Transverse colon (tissue), 4 donors: ENCODE data around the gene MRTO4. TPM values are rescaled to one million over a fixed set of nuclear protein-coding genes. Genes with fewer than 3 reads are reported as not detected.

Experiments used
- DNase-seq: peaks from one replicate; pipeline ENCODE4 v3.0.0-alpha.2; 2019
- H3K27ac ChIP-seq, 4 donors: fragments of 200-600 bp; sonication (generic); 2 replicates each; pipeline ENCODE4 v1.5.1; 2016 to 2018; ENCODE audit warnings: inconsistent platforms in 4 of 4
- H3K27me3 ChIP-seq: fragments of 200-600 bp; sonication (generic); 2 replicates; pipeline ENCODE4 v1.5.1; 2017; ENCODE audit warnings: inconsistent platforms
- H3K36me3 ChIP-seq, 4 donors: fragments of 200-600 bp; sonication (generic); 2 replicates each; pipeline ENCODE4 v1.5.1; 2017 to 2019; ENCODE audit warnings: inconsistent platforms in 4 of 4
- H3K4me1 ChIP-seq, 4 donors: fragments of 200-600 bp; sonication (generic); 2 replicates each; pipeline ENCODE4 v1.5.1; 2017 to 2020; ENCODE audit warnings: inconsistent platforms in 4 of 4
- H3K4me3 ChIP-seq, 4 donors: fragments of 200-600 bp; sonication (generic); 1 replicate in 1 of 4; 2 replicates in 3 of 4; pipeline versions ENCODE4 v1.5.1 to v1.6.1; 2017 to 2019; ENCODE audit warnings: inconsistent platforms in 4 of 4
- H3K9me3 ChIP-seq, 2 donors: fragments of 200-600 bp; sonication (generic); 2 replicates each; pipeline ENCODE4 v1.5.1; 2017 to 2019; ENCODE audit warnings: inconsistent platforms in 2 of 2
- EP300 ChIP-seq: sonication (generic); formaldehyde crosslinking; IDR thresholded peaks from one replicate; pipeline ENCODE4 v1.6.1; 2017; ENCODE audit warnings: antibody characterized with exemption, low read depth
- POLR2A ChIP-seq: fragments of 450-650 bp; IDR thresholded peaks from one replicate; pipeline ENCODE4 v1.6.1; 2016; ENCODE audit warnings: antibody characterized with exemption, mild to moderate bottlenecking, moderate library complexity
- POLR2AphosphoS5 ChIP-seq, 3 donors: sonication (generic); formaldehyde crosslinking; IDR thresholded peaks; one replicate each; pipeline ENCODE4 v1.6.1; 2016; ENCODE audit warnings: antibody characterized with exemption in 3 of 3
- WGBS, 2 donors: methylation state at CpG; one replicate each; pipeline ENCODE4 v1.1.5; 2018; ENCODE audit warnings: low coverage in 1 of 2; 5-methylcytosine and 5-hydroxymethylcytosine counted together
- in situ Hi-C, 4 donors: fragments of 200-750 bp; cut with MboI; loops; one replicate each; pipeline versions ENCODE4 v1.15.0 to v1.15.1; 2017; ENCODE audit warnings: low sequenced_read_pairs in 3 of 4, low pct_ligation_motif_present in 1 of 4, low pct_unique_long_range_greater_than_20kb in 1 of 4
- intact Hi-C: fragments of 100-400 bp; cut with DNase I; formaldehyde crosslinking; loops from one replicate; pipeline ENCODE4 v1.15.1; 2023; ENCODE audit warnings: low total_unique reads
- total RNA-seq, 4 donors: library from RNA; depleted of rRNA; stranded (reverse); fragments of >200 nt; gene quantifications; one replicate each; pipeline ENCODE4 v1.1.0, GENCODE V29; 2016
- TF ChIP-seq, protein P1 (sequence below), 5 experiments: fragments of 200-600 bp in 3 of 5; fragments of 450-650 bp in 2 of 5; sonication (generic) in 3 of 5; IDR thresholded peaks; 1 replicate in 2 of 5; 2 replicates in 3 of 5; pipeline ENCODE4 v1.5.1; 2016 to 2017; ENCODE audit warnings: antibody characterized with exemption in 5 of 5, inconsistent platforms in 3 of 5, mild to moderate bottlenecking in 2 of 5, moderate library complexity in 1 of 5

MRTO4 gene
- total RNA-seq, 4 donors from 2014 or later = 4.9 to 10.8 (median 8.7) TPM

DNA sequence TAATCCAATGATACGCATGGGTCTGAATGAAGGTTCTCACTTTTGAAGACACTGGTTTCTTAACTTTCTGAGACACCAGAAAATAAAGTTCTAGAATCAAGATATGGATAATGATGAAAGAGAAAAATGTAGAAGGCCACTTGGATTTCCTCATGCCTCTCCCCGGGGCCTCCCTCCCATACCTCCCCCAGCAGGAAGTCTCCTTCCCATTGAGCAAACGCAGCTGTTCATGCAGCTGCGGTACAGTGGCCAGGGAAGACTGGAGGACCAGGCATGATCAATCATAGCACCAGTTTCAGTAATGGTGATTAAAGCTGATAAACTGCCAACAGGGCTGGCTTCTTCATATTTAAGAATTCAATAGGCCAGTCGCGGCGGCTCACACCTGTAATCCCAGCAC is 30.6 kb upstream of the MRTO4 start:
- H3K9me3 ChIP-seq = no peaks in the 10 kb centered on the region
- H3K36me3 ChIP-seq = peaks cover 0 to 61% (median 14%) of the 10 kb centered on the region in 4 donors
- TF ChIP-seq EP300 = no peak
- no peak for TF ChIP-seq POLR2AphosphoS5 (IDR thresholded peaks at IDR 0.05)
- TF ChIP-seq POLR2A = no peak
- TF ChIP-seq, protein P1, sequence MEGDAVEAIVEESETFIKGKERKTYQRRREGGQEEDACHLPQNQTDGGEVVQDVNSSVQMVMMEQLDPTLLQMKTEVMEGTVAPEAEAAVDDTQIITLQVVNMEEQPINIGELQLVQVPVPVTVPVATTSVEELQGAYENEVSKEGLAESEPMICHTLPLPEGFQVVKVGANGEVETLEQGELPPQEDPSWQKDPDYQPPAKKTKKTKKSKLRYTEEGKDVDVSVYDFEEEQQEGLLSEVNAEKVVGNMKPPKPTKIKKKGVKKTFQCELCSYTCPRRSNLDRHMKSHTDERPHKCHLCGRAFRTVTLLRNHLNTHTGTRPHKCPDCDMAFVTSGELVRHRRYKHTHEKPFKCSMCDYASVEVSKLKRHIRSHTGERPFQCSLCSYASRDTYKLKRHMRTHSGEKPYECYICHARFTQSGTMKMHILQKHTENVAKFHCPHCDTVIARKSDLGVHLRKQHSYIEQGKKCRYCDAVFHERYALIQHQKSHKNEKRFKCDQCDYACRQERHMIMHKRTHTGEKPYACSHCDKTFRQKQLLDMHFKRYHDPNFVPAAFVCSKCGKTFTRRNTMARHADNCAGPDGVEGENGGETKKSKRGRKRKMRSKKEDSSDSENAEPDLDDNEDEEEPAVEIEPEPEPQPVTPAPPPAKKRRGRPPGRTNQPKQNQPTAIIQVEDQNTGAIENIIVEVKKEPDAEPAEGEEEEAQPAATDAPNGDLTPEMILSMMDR (IDR thresholded peaks at IDR 0.05) = no peak
- H3K27ac ChIP-seq = no peak overlapping the region
- in situ Hi-C loops = no loop called here
- intact Hi-C loops = no loop called here
- no peaks in the 10 kb centered on the region for H3K27me3 ChIP-seq
- 63 to 69% methylated on average over 4 to 7 of the region's 7 CpGs for WGBS, 2 donors
- DNase-seq = no peak
- H3K4me3 ChIP-seq = no peak overlapping the region
- no peaks in the 10 kb centered on the region for H3K4me1 ChIP-seq

DNA sequence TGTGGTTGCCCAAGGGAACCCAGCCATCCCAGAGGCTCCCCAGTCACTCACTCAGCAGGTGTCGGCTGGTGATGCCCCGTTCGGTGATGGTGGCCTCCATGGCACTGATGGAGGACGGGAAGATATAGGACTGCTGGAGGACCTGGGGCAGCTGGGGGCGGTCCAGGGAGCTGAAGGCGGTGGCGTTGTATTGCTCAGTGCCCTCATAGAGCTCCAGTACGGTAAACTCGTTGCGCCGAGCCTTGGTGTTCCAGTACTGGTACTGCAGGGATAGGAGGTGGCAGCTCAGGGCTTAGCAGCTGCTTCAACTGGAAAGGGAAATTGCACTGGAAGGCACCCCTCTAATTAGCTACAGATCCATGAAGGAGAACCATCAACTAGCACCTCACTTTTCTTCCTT is 29.0 kb upstream of the MRTO4 start:
- DNase-seq = no peak
- WGBS, 2 donors = 98% methylated on average over 11 of the region's 11 CpGs; no CpG with 5 or more reads in 1 of the 2 donors
- intact Hi-C loops = no loop called here
- no peak overlapping the region for H3K4me3 ChIP-seq
- TF ChIP-seq, protein P1 (IDR thresholded peaks at IDR 0.05) = no peak
- TF ChIP-seq POLR2AphosphoS5 (IDR thresholded peaks at IDR 0.05) (no peak), EP300 (no peak), POLR2A (no peak)
- no peak overlapping the region for H3K27ac ChIP-seq
- H3K27me3 ChIP-seq = no peaks in the 10 kb centered on the region
- no peaks in the 10 kb centered on the region for H3K9me3 ChIP-seq
- H3K36me3 ChIP-seq = peaks cover 0 to 63% (median 19%) of the 10 kb centered on the region in 4 donors
- H3K4me1 ChIP-seq = no peaks in the 10 kb centered on the region
- in situ Hi-C loops = no loop called here

DNA sequence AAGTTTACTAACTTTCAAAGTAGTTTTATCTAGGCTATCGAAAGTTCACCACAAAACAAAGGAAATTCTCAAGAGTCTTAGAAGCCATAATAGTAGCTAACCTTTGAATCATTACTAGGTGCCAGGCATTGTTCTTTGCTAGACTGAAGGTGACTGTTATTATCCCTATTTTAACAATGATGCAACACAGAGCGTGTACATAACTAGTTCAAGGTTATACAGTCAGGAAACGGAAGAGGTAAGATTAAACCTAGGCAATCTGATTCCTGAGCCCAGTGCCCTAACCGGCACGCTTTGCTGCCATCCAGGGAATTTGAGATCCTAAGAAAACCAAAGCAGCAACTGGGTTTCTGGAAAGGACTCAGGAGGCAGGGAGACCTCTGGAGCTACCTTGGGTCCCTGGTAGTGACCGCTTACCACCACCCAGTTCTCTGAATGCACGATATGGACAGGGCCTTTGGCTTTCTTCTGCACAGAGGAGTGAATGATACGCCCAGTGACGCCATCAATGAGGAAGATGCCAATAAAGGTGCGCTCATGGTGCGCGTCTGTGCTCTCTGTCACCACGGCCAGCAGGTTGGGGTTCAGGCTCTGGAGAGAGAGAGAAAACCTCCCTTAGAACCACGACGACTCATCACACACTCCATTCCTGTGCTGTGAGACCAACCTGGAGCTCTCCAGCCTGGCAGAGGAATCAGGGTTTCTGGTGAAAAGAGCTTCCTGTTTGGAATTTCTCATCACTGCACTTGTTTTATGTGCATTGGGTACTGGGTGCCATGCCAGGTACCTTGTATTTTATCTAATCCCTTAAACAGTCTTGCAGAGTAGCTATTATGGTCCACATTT is 28.4 kb upstream of the MRTO4 start:
- intact Hi-C loops = no loop called here
- Histone ChIP-seq H3K36me3 (peaks cover 0 to 60% (median 18%) of the 10 kb centered on the region in 4 donors), H3K27ac (no peak overlapping the region), H3K27me3 (no peaks in the 10 kb centered on the region), H3K4me3 (no peak overlapping the region), H3K9me3 (no peaks in the 10 kb centered on the region), H3K4me1 (no peaks in the 10 kb centered on the region)
- no peak for DNase-seq
- TF ChIP-seq POLR2AphosphoS5 (IDR thresholded peaks at IDR 0.05) (no peak), EP300 (no peak), POLR2A (no peak)
- TF ChIP-seq, protein P1 (IDR thresholded peaks at IDR 0.05) = no peak
- in situ Hi-C loops = no loop called here
- 89 to 93% methylated on average over 4 to 15 of the region's 15 CpGs for WGBS, 2 donors

DNA sequence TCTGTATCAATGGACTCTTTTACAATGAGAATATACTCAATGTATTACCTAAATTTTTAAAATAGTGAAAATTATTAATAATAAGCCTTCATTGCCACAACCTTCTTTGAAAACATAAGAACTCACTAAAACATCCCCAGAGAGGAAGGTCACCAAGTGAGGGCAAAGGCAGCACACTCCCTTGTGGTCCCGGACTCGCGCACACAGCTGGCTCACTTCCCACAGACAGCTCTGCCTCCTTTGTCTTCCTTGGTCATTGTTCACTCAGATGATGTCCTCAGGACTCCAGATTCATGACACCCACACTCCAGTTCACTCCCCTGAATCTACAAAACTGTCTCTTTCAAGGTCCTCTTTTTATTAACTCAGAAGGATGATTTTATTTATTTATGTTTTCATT is 22.4 kb upstream of the MRTO4 start:
- H3K36me3 ChIP-seq = peaks cover 0 to 57% (median 12%) of the 10 kb centered on the region in 4 donors
- no peak for TF ChIP-seq POLR2A
- TF ChIP-seq, protein P1 (IDR thresholded peaks at IDR 0.05) = no peak
- no peaks in the 10 kb centered on the region for H3K9me3 ChIP-seq
- H3K4me1 ChIP-seq = peaks cover 8 to 23% (median 19%) of the 10 kb centered on the region in 4 donors
- in situ Hi-C loops = loop anchor here in 2 of 4 donors (25.0 kb wide), 1 partner anchor 317 kb away; the partner anchor contains the start of gene ALDH4A1 (in 2 of the 2)
- H3K4me3 ChIP-seq = no peak overlapping the region
- intact Hi-C loops = no loop called here
- 84 to 86% methylated on average over 3 of the region's 3 CpGs for WGBS, 2 donors
- no peak overlapping the region for H3K27ac ChIP-seq
- DNase-seq = no peak
- H3K27me3 ChIP-seq = no peaks in the 10 kb centered on the region
